HL-60 (cell line): ENCODE results near the gene MED26.

Experiments
- POLR2AphosphoS5 ChIP-seq: IDR thresholded peaks from 2 replicates; pipeline ENCODE4 v1.6.1; 2012; ENCODE audit warnings: low read depth
- REST ChIP-seq: IDR thresholded peaks from 2 replicates; pipeline ENCODE4 v1.6.1; 2012; ENCODE audit warnings: low read depth; ENCODE audit not compliant: insufficient replicate concordance
- TF ChIP-seq, protein P1 (sequence below): IDR thresholded peaks from one replicate; pipeline ENCODE4 v1.5.1; 2011; ENCODE audit warnings: low read length, control low read depth, inconsistent platforms; ENCODE audit not compliant: insufficient read depth

GRCh38 chr19:16618248-16618647, 9.8 kb downstream of the MED26 start:
- TF ChIP-seq POLR2AphosphoS5 = no peak
- TF ChIP-seq REST = no peak
- TF ChIP-seq, protein P1, sequence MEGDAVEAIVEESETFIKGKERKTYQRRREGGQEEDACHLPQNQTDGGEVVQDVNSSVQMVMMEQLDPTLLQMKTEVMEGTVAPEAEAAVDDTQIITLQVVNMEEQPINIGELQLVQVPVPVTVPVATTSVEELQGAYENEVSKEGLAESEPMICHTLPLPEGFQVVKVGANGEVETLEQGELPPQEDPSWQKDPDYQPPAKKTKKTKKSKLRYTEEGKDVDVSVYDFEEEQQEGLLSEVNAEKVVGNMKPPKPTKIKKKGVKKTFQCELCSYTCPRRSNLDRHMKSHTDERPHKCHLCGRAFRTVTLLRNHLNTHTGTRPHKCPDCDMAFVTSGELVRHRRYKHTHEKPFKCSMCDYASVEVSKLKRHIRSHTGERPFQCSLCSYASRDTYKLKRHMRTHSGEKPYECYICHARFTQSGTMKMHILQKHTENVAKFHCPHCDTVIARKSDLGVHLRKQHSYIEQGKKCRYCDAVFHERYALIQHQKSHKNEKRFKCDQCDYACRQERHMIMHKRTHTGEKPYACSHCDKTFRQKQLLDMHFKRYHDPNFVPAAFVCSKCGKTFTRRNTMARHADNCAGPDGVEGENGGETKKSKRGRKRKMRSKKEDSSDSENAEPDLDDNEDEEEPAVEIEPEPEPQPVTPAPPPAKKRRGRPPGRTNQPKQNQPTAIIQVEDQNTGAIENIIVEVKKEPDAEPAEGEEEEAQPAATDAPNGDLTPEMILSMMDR = no peak
